ENCODE data around the gene FBXW8. TPM values are rescaled to one million over a fixed set of nuclear protein-coding genes. Genes with fewer than 3 reads are reported as not detected.
A peak's percentile ranks its signal among the peaks of the same experiment; 100 is the strongest.

Gene FBXW8
- total RNA-seq, 1 experiment from 2014 or later, result 34.8 TPM

GRCh38 chr12:116910280-116910644 lies 488 bp upstream of the FBXW8 start:
- no peaks in the 10 kb centered on the region for H3K9me2 ChIP-seq (replicated peaks; ENCODE audit: insufficient read depth, low read length)
- H3K4me1 ChIP-seq (ENCODE audit: low read length), result peaks cover 24% of the 10 kb centered on the region
- no peaks in the 10 kb centered on the region for H3K27me3 ChIP-seq (ENCODE audit: low read length)
- no peak for DNase-seq
- H3K9me3 ChIP-seq (ENCODE audit: low read length), result no peaks in the 10 kb centered on the region
- H3K27ac ChIP-seq (ENCODE audit: low read length), result no peak overlapping the region; the same call in 1 of the 2 replicates
- H3K4me2 ChIP-seq (ENCODE audit: low read depth, low read length, poor library complexity, severe bottlenecking), result peak overlapping the region; percentile 87
- peak overlapping the region; percentile 93 for H2AFZ ChIP-seq (ENCODE audit: low read length)
- no peaks in the 10 kb centered on the region for H4K20me1 ChIP-seq (ENCODE audit: insufficient read depth, low read depth, low read length)
- peak overlapping the region; percentile 98 for H3K4me3 ChIP-seq (ENCODE audit: low read length)
- peak overlapping the region; percentile 98 for H3K9ac ChIP-seq (ENCODE audit: low read length)
- peaks cover 7% of the 10 kb centered on the region; the same call in 1 of the 2 replicates for H3K36me3 ChIP-seq (ENCODE audit: insufficient read depth, low read length)
- H3K79me2 ChIP-seq (ENCODE audit: low read length), result peaks cover 49% of the 10 kb centered on the region

GRCh38 chr12:116915326-116915725 lies 4.6 kb downstream of the FBXW8 start:
- Histone ChIP-seq H3K9ac (ENCODE audit: low read length) (no peak overlapping the region), H3K36me3 (ENCODE audit: insufficient read depth, low read length) (peaks cover 7% of the 10 kb centered on the region; the same call in 1 of the 2 replicates), H4K20me1 (ENCODE audit: insufficient read depth, low read depth, low read length) (no peaks in the 10 kb centered on the region), H2AFZ (ENCODE audit: low read length) (no peak overlapping the region), H3K79me2 (ENCODE audit: low read length) (peaks cover 90% of the 10 kb centered on the region), H3K27ac (ENCODE audit: low read length) (no peak overlapping the region), H3K9me2 (replicated peaks; ENCODE audit: insufficient read depth, low read length) (no peaks in the 10 kb centered on the region), H3K4me2 (ENCODE audit: low read depth, low read length, poor library complexity, severe bottlenecking) (no peak overlapping the region), H3K27me3 (ENCODE audit: low read length) (no peaks in the 10 kb centered on the region), H3K4me3 (ENCODE audit: low read length) (no peak overlapping the region), H3K4me1 (ENCODE audit: low read length) (peaks cover 65% of the 10 kb centered on the region), H3K9me3 (ENCODE audit: low read length) (no peaks in the 10 kb centered on the region)
- DNase-seq, result no peak

- Histone ChIP-seq H3K27ac (ENCODE audit: low read length) (peak overlapping the region; percentile 57), H3K4me2 (ENCODE audit: low read depth, low read length, poor library complexity, severe bottlenecking) (no peak overlapping the region), H3K9me2 (replicated peaks; ENCODE audit: insufficient read depth, low read length) (no peaks in the 10 kb centered on the region), H3K4me1 (ENCODE audit: low read length) (peaks cover 69% of the 10 kb centered on the region), H3K4me3 (ENCODE audit: low read length) (no peak overlapping the region), H3K9ac (ENCODE audit: low read length) (0 out of 2 replicates have a peak overlapping the region, but pooled peaks have one; percentile 12), H3K79me2 (ENCODE audit: low read length) (peaks cover 90% of the 10 kb centered on the region), H3K36me3 (ENCODE audit: insufficient read depth, low read length) (peaks cover 9% of the 10 kb centered on the region; the same call in 1 of the 2 replicates), H2AFZ (ENCODE audit: low read length) (no peak overlapping the region), H3K9me3 (ENCODE audit: low read length) (no peaks in the 10 kb centered on the region), H4K20me1 (ENCODE audit: insufficient read depth, low read depth, low read length) (no peaks in the 10 kb centered on the region), H3K27me3 (ENCODE audit: low read length) (no peaks in the 10 kb centered on the region)
- no peak for DNase-seq
Observed at GRCh38 chr12:116916122-116916521, 5.4 kb downstream of the FBXW8 start.

- Histone ChIP-seq H3K4me3 (ENCODE audit: low read length) (no peak overlapping the region), H3K27ac (ENCODE audit: low read length) (peak overlapping the region; percentile 57), H3K4me1 (ENCODE audit: low read length) (peaks cover 72% of the 10 kb centered on the region), H3K9ac (ENCODE audit: low read length) (0 out of 2 replicates have a peak overlapping the region, but pooled peaks have one; percentile 12), H2AFZ (ENCODE audit: low read length) (no peak overlapping the region), H3K9me3 (ENCODE audit: low read length) (no peaks in the 10 kb centered on the region), H4K20me1 (ENCODE audit: insufficient read depth, low read depth, low read length) (no peaks in the 10 kb centered on the region), H3K9me2 (replicated peaks; ENCODE audit: insufficient read depth, low read length) (no peaks in the 10 kb centered on the region), H3K4me2 (ENCODE audit: low read depth, low read length, poor library complexity, severe bottlenecking) (no peak overlapping the region), H3K36me3 (ENCODE audit: insufficient read depth, low read length) (peaks cover 13% of the 10 kb centered on the region; the same call in 1 of the 2 replicates), H3K79me2 (ENCODE audit: low read length) (peaks cover 90% of the 10 kb centered on the region), H3K27me3 (ENCODE audit: low read length) (no peaks in the 10 kb centered on the region)
- peak; percentile 81 for DNase-seq
Observed at GRCh38 chr12:116916714-116917114, 6.0 kb downstream of the FBXW8 start.

GRCh38 chr12:116918464-116918863 lies 7.7 kb downstream of the FBXW8 start:
- no peaks in the 10 kb centered on the region for H3K9me2 ChIP-seq (replicated peaks; ENCODE audit: insufficient read depth, low read length)
- peak overlapping the region; percentile 84 for H3K27ac ChIP-seq (ENCODE audit: low read length)
- peaks cover 64% of the 10 kb centered on the region for H3K4me1 ChIP-seq (ENCODE audit: low read length)
- no peaks in the 10 kb centered on the region for H3K27me3 ChIP-seq (ENCODE audit: low read length)
- no peaks in the 10 kb centered on the region for H3K9me3 ChIP-seq (ENCODE audit: low read length)
- peaks cover 5% of the 10 kb centered on the region; the same call in 1 of the 2 replicates for H3K36me3 ChIP-seq (ENCODE audit: insufficient read depth, low read length)
- peaks cover 89% of the 10 kb centered on the region for H3K79me2 ChIP-seq (ENCODE audit: low read length)
- no peak for DNase-seq
- no peak overlapping the region for H2AFZ ChIP-seq (ENCODE audit: low read length)
- H3K4me3 ChIP-seq (ENCODE audit: low read length), result no peak overlapping the region
- H3K9ac ChIP-seq (ENCODE audit: low read length), result no peak overlapping the region
- no peaks in the 10 kb centered on the region for H4K20me1 ChIP-seq (ENCODE audit: insufficient read depth, low read depth, low read length)
- H3K4me2 ChIP-seq (ENCODE audit: low read depth, low read length, poor library complexity, severe bottlenecking), result peak overlapping the region; percentile 62

GRCh38 chr12:116919247-116919661 lies 8.5 kb downstream of the FBXW8 start:
- peak overlapping the region; percentile 62 for H3K4me2 ChIP-seq (ENCODE audit: low read depth, low read length, poor library complexity, severe bottlenecking)
- DNase-seq, result peak; percentile 88
- H3K79me2 ChIP-seq (ENCODE audit: low read length), result peaks cover 86% of the 10 kb centered on the region
- peaks cover 5% of the 10 kb centered on the region; the same call in 1 of the 2 replicates for H3K36me3 ChIP-seq (ENCODE audit: insufficient read depth, low read length)
- no peaks in the 10 kb centered on the region for H3K9me2 ChIP-seq (replicated peaks; ENCODE audit: insufficient read depth, low read length)
- H2AFZ ChIP-seq (ENCODE audit: low read length), result no peak overlapping the region
- peaks cover 70% of the 10 kb centered on the region for H3K4me1 ChIP-seq (ENCODE audit: low read length)
- H3K27me3 ChIP-seq (ENCODE audit: low read length), result no peaks in the 10 kb centered on the region
- peak overlapping the region; percentile 50 for H3K9ac ChIP-seq (ENCODE audit: low read length)
- H3K4me3 ChIP-seq (ENCODE audit: low read length), result peak overlapping the region; percentile 34; the same call in 1 of the 2 replicates
- H3K27ac ChIP-seq (ENCODE audit: low read length), result peak overlapping the region; percentile 84
- no peaks in the 10 kb centered on the region for H3K9me3 ChIP-seq (ENCODE audit: low read length)
- H4K20me1 ChIP-seq (ENCODE audit: insufficient read depth, low read depth, low read length), result no peaks in the 10 kb centered on the region

GRCh38 chr12:116919706-116920485 lies 9.1 kb downstream of the FBXW8 start:
- Histone ChIP-seq H3K9me3 (ENCODE audit: low read length) (no peaks in the 10 kb centered on the region), H3K4me1 (ENCODE audit: low read length) (peaks cover 76% of the 10 kb centered on the region), H3K9me2 (replicated peaks; ENCODE audit: insufficient read depth, low read length) (no peaks in the 10 kb centered on the region), H2AFZ (ENCODE audit: low read length) (no peak overlapping the region), H3K27ac (ENCODE audit: low read length) (peak overlapping the region; percentile 84), H3K4me2 (ENCODE audit: low read depth, low read length, poor library complexity, severe bottlenecking) (peak overlapping the region; percentile 62), H3K79me2 (ENCODE audit: low read length) (peaks cover 88% of the 10 kb centered on the region), H3K4me3 (ENCODE audit: low read length) (peak overlapping the region; percentile 34; the same call in 1 of the 2 replicates), H3K9ac (ENCODE audit: low read length) (peak overlapping the region; percentile 50), H4K20me1 (ENCODE audit: insufficient read depth, low read depth, low read length) (no peaks in the 10 kb centered on the region), H3K36me3 (ENCODE audit: insufficient read depth, low read length) (peaks cover 5% of the 10 kb centered on the region; the same call in 1 of the 2 replicates), H3K27me3 (ENCODE audit: low read length) (no peaks in the 10 kb centered on the region)
- no peak for DNase-seq

GRCh38 chr12:116920939-116921338 lies 10.2 kb downstream of the FBXW8 start:
- Histone ChIP-seq H3K4me3 (ENCODE audit: low read length) (no peak overlapping the region), H3K4me1 (ENCODE audit: low read length) (peaks cover 72% of the 10 kb centered on the region), H2AFZ (ENCODE audit: low read length) (no peak overlapping the region), H4K20me1 (ENCODE audit: insufficient read depth, low read depth, low read length) (no peaks in the 10 kb centered on the region), H3K4me2 (ENCODE audit: low read depth, low read length, poor library complexity, severe bottlenecking) (no peak overlapping the region), H3K9me3 (ENCODE audit: low read length) (no peaks in the 10 kb centered on the region), H3K79me2 (ENCODE audit: low read length) (peaks cover 88% of the 10 kb centered on the region), H3K9me2 (replicated peaks; ENCODE audit: insufficient read depth, low read length) (no peaks in the 10 kb centered on the region), H3K27ac (ENCODE audit: low read length) (peak overlapping the region; percentile 36; the same call in 1 of the 2 replicates), H3K27me3 (ENCODE audit: low read length) (no peaks in the 10 kb centered on the region), H3K36me3 (ENCODE audit: insufficient read depth, low read length) (peaks cover 5% of the 10 kb centered on the region; the same call in 1 of the 2 replicates), H3K9ac (ENCODE audit: low read length) (no peak overlapping the region)
- DNase-seq, result no peak
